ENCODE data around the gene CLINT1. TPM values are rescaled to one million over a fixed set of nuclear protein-coding genes. Genes with fewer than 3 reads are reported as not detected.

CLINT1 gene
- total RNA-seq, 1 experiment from 2014 or later = 69.2 TPM

- H3K36me3 ChIP-seq (ENCODE audit: control insufficient read depth in 1 of 2, insufficient read depth in 2 of 2, low read length in 2 of 2) = no peaks in the 10 kb centered on the region
- no TSS peak for BruUV-seq (replicated peaks)
- no peak overlapping the region for H3K4me3 ChIP-seq (replicated peaks in 1 of 2; ENCODE audit: low read depth in 1 of 2, low read length in 2 of 2)
- no peaks in the 10 kb centered on the region for H4K20me1 ChIP-seq (ENCODE audit: insufficient read depth)
- H3K4me1 ChIP-seq (ENCODE audit: control insufficient read depth in 1 of 2, insufficient read depth in 2 of 2, low read length in 2 of 2) = no peaks in the 10 kb centered on the region
- no peak overlapping the region for H2AFZ ChIP-seq (ENCODE audit: low read depth, low read length, poor library complexity, severe bottlenecking)
- no peak for DNase-seq (ENCODE audit: low read depth, low spot score)
- H3K27me3 ChIP-seq (ENCODE audit: insufficient read depth, low read length) = no peaks in the 10 kb centered on the region
- intact Hi-C loops (cut with micrococcal nuclease) = no loop called here
- no peak for ATAC-seq
- POLR2A ChIA-PET = no interaction called here
- H3K9ac ChIP-seq (ENCODE audit: low read length) = no peak overlapping the region
- H3K4me2 ChIP-seq (ENCODE audit: low read length) = no peak overlapping the region
- TF ChIP-seq SRF (IDR thresholded peaks at IDR 0.05; ENCODE audit: low read depth) = no peak
- TF ChIP-seq SIN3A (IDR thresholded peaks at IDR 0.05; ENCODE audit: low read depth) = no peak
- no peak for TF ChIP-seq CTCF (IDR thresholded peaks at IDR 0.05 in 2 of 3, conservative IDR thresholded peaks at IDR 0.05 in 1 of 3; ENCODE audit: borderline replicate concordance in 1 of 3, insufficient read depth in 1 of 3, low read depth in 2 of 3, low read length in 2 of 3)
- TF ChIP-seq ZNF274 (IDR thresholded peaks at IDR 0.05; ENCODE audit: low read depth, low read length) = no peak
- TF ChIP-seq ELF1 (IDR thresholded peaks at IDR 0.05; ENCODE audit: borderline replicate concordance, low read depth) = no peak
- TF ChIP-seq YY1 (IDR thresholded peaks at IDR 0.05; ENCODE audit: extremely low read depth, insufficient replicate concordance, low read depth, low read length) = no peak
- TF ChIP-seq ATF3 (IDR thresholded peaks at IDR 0.05) = no peak
- no peak for TF ChIP-seq ZFX (IDR thresholded peaks at IDR 0.05)
- no peak for TF ChIP-seq POLR2A (IDR thresholded peaks at IDR 0.05; ENCODE audit: borderline replicate concordance, extremely low read depth, insufficient read depth, insufficient read length)
- no peak for TF ChIP-seq EZH2 (IDR thresholded peaks at IDR 0.05)
- TF ChIP-seq REST (IDR thresholded peaks at IDR 0.05; ENCODE audit: low read depth) = no peak
- TF ChIP-seq ZBTB33 (IDR thresholded peaks at IDR 0.05; ENCODE audit: extremely low read depth, insufficient replicate concordance, low read length) = no peak
- TF ChIP-seq EGR1 (IDR thresholded peaks at IDR 0.05; ENCODE audit: low read depth) = no peak
- no peak for TF ChIP-seq TCF7L2 (IDR thresholded peaks at IDR 0.05; ENCODE audit: borderline replicate concordance, extremely low read depth, insufficient read depth, insufficient read length)
- no peak for TF ChIP-seq CEBPB (IDR thresholded peaks at IDR 0.05; ENCODE audit: low read depth)
- no peak for TF ChIP-seq MAX (IDR thresholded peaks at IDR 0.05)
- TF ChIP-seq POLR2AphosphoS5 (IDR thresholded peaks at IDR 0.05; ENCODE audit: low read depth, low read length) = no peak
- no peak for TF ChIP-seq EZH2phosphoT487 (IDR thresholded peaks at IDR 0.05; ENCODE audit: borderline replicate concordance)
- H3K79me2 ChIP-seq (ENCODE audit: insufficient read depth, low read length) = no peaks in the 10 kb centered on the region
- CTCF ChIA-PET = no interaction called here
- RAD21 ChIA-PET (ENCODE audit: low non-redundant PET in 1 of 2, low total read pairs in 2 of 2, uncharacterized antibody in 2 of 2, unreplicated experiment in 2 of 2) = no interaction called here
- H3K9me3 ChIP-seq (ENCODE audit: control insufficient read depth in 1 of 2, insufficient read depth in 1 of 2, low read depth in 1 of 2, low read length in 2 of 2) = no peaks in the 10 kb centered on the region
- no peak overlapping the region for H3K27ac ChIP-seq (ENCODE audit: low read depth, low read length)
- H3K9me2 ChIP-seq (ENCODE audit: insufficient read depth) = no peaks in the 10 kb centered on the region
Observed at GRCh38 chr5:157893611-157894010, 34.7 kb upstream of the CLINT1 start.

Measured in HCT116 (cell line).